Measurements from ENCODE around the gene SAMD1.

Gene SAMD1

DNA sequence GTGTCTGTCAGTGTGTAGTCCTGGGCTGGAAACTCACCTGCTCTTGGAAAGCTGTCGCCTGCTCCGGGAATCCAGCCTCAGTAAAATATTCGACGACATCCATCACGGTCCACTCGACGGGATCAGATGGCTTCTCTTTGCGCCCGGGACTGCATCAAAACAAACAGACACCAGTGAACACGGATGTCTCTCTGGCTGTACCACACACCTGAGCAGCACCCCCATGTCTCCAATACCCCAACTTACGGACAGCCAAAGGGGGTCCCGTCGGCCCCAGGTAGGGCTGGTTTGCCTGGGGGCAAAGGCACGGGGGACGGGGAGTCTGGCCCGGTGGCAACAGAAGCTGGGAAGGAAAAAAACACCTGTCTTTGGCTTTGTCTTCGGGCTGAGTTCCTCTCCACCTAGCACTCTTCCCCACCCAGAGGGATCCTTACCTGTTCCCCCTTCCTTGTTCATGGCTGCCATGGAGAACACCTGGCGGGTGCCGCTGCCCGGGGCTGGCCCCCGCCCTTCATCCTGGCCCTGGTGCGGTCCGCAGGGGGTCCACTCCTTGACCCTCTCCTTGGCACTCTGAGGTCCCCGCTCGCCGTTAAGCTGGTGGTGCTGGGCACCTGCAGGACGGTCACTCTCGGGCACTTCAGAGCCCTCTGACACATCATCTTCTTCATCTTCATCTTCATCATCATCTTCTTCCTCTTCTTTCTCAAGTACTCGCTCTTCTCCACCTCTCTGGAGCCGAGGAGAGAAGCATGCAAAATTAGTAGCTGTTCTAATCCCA lies 1.7 kb downstream of the SAMD1 start:
- no peak for DNase-seq

GRCh38 chr19:14086098-14086497 lies 4.5 kb downstream of the SAMD1 start:
- no peak for DNase-seq

DNA sequence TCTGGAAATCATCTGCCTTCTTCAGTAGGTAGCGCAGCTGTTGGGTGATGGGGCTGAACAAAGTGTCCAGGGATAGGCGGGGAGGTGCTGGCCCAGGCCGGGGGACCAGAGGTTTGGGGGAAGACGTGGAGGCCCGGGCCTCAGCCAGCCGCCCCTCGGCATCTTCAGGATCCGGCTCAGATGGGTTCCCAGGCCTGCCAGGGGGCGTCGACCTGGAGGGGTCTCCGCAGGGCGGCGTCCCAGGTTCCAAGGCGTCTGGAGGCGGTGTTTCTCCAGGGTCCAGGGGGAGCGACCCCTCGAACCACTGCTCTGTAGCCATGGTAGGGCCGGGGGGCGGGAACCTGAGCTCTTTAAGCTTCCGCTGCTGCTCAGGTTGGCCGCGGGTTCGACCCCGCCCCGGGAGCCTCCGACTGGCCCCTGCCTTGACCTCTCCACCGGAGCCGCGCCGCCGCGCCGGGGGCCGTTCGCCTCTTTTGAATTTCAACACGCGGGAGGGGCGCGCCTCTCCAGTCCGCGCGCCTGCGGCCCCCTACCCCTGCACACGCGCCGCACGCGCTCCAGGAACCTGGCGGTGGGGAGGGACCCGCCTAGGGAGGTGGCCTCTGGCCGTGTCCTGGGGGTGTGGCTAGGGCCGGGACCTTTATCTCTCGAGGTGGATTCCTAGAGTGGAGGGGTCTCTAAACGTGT lies 5.1 kb downstream of the SAMD1 start, which contains the start of gene C19orf67:
Gene C19orf67 (minus strand): TSS at position 475 of the 687 bp plus-strand sequence. CDS start 156 bp downstream, at position 319.
- no peak for DNase-seq

- DNase-seq: no peak
These were observed 7.9 kb downstream of the SAMD1 start for GRCh38 chr19:14082675-14082960.

- no peak for DNase-seq
These were observed 8.5 kb downstream of the SAMD1 start for GRCh38 chr19:14081797-14082674.

GRCh38 chr19:14080887-14081796 lies 9.4 kb downstream of the SAMD1 start:
- peak; percentile 99 for DNase-seq

GRCh38 chr19:14078411-14078810 lies 12.1 kb downstream of the SAMD1 start:
- no peak for DNase-seq

DNA sequence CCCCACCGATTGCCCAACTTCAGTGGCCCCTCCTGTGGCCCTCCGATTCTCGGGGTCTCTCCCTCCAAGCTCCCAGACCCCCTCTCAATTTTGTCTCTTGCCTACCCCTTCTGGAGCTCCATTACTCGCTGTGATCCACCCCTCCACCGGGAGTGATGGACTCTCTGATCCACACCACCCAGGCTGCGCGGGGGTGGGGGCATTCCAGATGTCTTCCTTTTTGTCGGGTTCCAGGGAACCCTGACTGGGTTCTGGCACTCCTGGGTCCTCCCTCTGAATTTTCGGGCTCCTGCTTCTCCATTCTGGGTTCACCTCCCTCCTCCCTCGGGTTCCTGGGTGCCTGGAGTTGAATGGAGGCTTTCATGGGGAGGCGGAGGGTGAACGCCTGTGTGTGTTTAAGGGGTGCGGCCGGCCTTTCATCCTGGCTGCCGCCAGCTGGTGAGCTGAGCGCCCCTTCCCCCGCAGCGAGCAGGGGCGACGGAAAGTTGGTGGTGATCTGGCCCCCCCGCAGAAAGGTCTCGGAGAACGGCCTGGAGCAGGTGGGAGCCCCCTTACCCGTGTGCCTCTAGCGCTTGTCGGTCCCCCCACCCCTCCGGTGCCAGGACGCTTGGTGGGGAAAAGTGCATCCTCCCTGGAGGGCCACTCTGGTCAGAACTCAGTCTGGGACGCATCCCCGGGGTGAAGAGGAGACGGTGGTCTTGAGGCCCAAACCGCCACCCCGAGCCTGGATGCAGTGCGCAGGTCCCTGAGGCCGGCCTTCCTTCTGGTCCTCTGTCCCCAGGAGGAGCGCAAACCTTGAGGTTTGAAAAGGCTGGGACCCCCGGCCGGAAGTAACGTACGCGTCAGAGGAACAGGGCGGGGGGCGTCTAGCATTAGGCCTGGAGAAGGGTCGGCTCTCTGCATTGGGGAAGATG lies 16.4 kb downstream of the SAMD1 start:
- DNase-seq: no peak

GRCh38 chr19:14073261-14073924 lies 17.2 kb downstream of the SAMD1 start:
- peak; percentile 62 for DNase-seq

DNA sequence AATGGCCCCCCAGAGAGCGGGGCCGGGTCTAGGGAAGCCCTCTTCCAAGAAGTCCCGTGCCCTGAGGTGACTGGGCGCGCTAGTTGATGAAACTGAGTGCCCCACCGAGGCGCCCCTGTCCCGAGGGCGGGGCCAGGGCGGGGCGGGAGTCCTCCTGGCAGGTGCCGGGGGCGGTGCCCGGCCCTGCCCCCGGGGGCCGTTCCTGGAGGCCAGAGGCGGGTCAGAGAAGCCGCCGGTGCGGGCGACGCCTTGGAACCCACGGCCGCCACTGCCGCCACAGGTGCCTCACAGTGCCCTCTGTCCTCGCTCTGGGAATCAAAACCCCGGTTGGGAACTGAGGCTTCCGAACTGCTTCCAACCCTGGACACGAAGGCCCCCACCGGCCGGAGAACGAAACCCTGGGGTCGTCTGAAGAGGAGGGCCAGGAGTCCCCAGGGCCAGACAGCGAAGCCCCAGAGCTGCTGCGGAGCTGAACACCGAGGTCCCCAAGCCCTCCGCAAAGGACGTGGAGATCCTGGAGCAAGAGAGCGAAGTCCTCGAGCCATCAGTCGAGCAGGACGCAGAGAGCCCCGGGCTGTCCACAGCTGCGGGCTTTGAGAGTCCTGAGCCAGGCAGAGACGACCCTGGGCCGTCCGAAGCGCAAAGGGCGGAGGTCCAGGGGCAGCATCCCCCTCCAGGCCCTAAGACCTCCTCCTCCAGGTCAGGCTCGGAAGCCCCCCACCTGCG lies 17.9 kb downstream of the SAMD1 start, which contains the start of gene MISP3:
Gene MISP3 (plus strand): TSS at position 252 of the 726 bp plus-strand sequence. CDS start 524 bp downstream, outside the sequence.
- no peak for DNase-seq

DNA sequence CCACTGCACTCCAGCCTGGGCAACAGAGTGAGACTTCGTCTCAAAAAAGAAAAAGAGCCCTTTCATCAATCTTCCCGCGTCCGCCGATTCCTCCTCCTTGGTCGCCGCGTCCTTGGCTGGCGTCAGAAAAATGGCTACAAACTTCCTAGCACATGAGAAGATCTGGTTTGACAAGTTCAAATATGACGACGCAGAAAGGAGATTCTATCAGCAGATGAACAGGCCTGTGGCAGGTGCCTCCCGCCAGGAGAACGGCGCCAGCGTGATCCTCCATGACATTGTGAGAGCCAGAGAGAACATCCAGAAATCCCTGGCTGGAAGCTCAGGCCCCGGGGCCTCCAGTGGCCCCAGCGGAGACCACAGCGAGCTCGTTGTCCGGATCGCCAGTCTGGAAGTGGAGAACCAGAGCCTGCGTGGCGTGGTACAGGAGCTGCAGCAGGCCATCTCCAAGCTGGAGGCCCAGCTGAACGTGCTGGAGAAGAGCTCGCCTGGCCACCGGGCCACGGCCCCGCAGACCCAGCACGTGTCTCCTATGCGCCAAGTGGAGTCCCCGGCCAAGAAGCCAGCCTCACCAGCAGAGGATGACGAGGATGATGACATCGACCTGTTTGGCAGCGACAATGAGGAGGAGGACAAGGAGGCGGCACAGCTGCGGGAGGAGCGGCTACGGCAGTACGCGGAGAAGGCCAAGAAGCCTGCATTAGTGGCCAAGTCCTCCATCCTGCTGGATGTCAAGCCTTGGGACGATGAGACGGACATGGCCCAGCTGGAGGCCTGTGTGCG lies 20.1 kb downstream of the SAMD1 start:
- no peak for DNase-seq

GRCh38 chr19:14066134-14066533 lies 24.4 kb downstream of the SAMD1 start:
- no peak for DNase-seq

DNA sequence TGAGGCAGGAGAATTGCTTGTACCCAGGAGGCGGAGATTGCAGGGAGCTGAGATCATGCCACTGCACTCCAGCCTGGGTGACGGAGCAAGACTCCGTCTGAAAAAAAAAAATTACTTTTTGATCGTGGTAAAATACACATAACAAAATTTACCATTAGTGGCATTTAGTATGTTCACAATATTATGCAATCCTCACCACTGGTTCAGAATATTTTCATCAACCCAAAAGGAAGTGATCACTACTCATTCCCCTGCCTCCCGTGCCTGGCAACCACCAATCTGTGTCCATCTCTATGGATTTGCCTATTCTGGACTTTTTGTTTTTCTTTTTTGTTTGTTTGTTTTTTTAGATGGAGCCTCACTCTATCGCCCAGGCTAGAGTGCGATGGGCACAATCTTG lies 27.4 kb downstream of the SAMD1 start:
- no peak for DNase-seq

- no peak for DNase-seq
These were observed 28.0 kb downstream of the SAMD1 start for GRCh38 chr19:14062558-14062855.

DNA sequence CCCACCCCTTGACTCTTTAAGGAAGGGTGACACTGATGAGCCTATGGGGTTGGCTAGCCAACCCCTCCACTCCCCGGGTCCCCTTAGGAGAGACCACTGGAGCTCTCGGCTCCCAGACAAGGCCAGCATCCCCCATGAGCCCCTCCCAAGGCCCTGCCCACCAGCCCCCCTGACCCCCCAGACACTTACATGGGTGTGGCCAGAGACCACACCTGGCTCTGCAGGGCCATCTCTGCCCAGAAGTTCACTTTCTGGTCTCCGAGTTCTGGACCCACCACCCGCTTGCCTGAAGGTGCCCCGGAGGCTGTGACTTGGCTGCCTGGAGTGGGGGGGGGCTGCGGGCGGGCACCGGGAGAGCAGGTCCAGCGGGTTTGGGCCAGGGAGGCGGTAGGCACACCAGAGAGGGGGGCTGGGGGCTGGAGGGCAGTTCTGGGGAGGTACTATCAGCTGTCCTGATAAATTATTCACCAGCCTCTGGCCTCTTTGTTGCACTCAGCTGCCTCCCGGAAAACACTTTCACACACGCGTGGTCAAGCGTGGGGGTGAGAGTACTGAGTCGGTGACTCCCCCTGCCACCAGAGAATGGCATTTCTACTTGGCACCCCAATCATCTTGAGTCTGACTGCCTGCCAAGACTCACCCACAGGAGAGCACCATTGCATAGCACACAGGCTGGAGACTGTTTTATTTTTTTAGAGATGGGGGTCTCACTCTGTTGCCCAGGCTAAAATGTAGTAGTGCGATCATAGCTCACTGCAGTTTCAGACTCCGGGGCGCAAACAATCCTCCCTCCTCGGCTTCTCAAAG lies 28.6 kb downstream of the SAMD1 start, which contains the start of gene PALM3:
Gene PALM3 (minus strand): TSS at position 326 of the 807 bp plus-strand sequence. CDS start 96 bp downstream, at position 230.
- no peak for DNase-seq

GRCh38 chr19:14061081-14061749 lies 29.3 kb downstream of the SAMD1 start:
- no peak for DNase-seq

- DNase-seq: no peak
These were observed 30.8 kb downstream of the SAMD1 start for GRCh38 chr19:14059652-14060155.
